Tibial nerve (tissue), 4 donors: ENCODE data around the gene TINAGL1. TPM values are rescaled to one million over a fixed set of nuclear protein-coding genes. Genes with fewer than 3 reads are reported as not detected.
A peak's percentile ranks its signal among the peaks of the same experiment; 100 is the strongest.

Source experiments
- DNase-seq, 2 donors: peaks; one replicate each; pipeline ENCODE4 v3.0.0-alpha.2; 2019; ENCODE audit warnings: low spot score in 2 of 2
- H3K27ac ChIP-seq, 4 donors: fragments of 200-600 bp; sonication (generic) in 3 of 4; one replicate each; pipeline ENCODE4 v1.5.1; 2017 to 2019; ENCODE audit warnings: mild to moderate bottlenecking in 1 of 4
- H3K27me3 ChIP-seq, 2 donors: fragments of 200-600 bp; sonication (generic) in 1 of 2; one replicate each; pipeline versions ENCODE4 v1.5.1 to v1.6.0; 2017 to 2019
- H3K36me3 ChIP-seq, 3 donors: fragments of 200-600 bp; sonication (generic); one replicate each; pipeline ENCODE4 v1.5.1; 2018 to 2019
- H3K4me1 ChIP-seq, 4 donors: fragments of 200-600 bp; sonication (generic) in 3 of 4; one replicate each; pipeline ENCODE4 v1.5.1; 2017 to 2019
- H3K4me3 ChIP-seq, 4 donors: fragments of 200-600 bp; sonication (generic) in 3 of 4; one replicate each; pipeline ENCODE4 v1.5.1; 2017 to 2019; ENCODE audit warnings: mild to moderate bottlenecking in 1 of 4, moderate library complexity in 1 of 4
- H3K9me3 ChIP-seq, 4 donors: fragments of 200-600 bp; sonication (generic) in 3 of 4; one replicate each; pipeline ENCODE4 v1.5.1; 2017 to 2019
- CTCF ChIP-seq, 5 experiments: fragments of 200-600 bp in 3 of 5; fragments of 450-650 bp in 2 of 5; sonication (generic) in 3 of 5; IDR thresholded peaks; one replicate each; pipeline ENCODE4 v1.5.1; 2016 to 2019; ENCODE audit warnings: antibody characterized with exemption in 5 of 5, mild to moderate bottlenecking in 3 of 5, moderate library complexity in 2 of 5
- EP300 ChIP-seq, 2 donors: sonication (generic); formaldehyde crosslinking; IDR thresholded peaks; one replicate each; pipeline ENCODE4 v1.6.1; 2017; ENCODE audit warnings: antibody characterized with exemption in 2 of 2, mild to moderate bottlenecking in 1 of 2
- POLR2A ChIP-seq, 2 donors: fragments of 450-650 bp; IDR thresholded peaks; one replicate each; pipeline ENCODE4 v1.6.1; 2017; ENCODE audit warnings: antibody characterized with exemption in 2 of 2, mild to moderate bottlenecking in 2 of 2, moderate library complexity in 2 of 2
- WGBS, 2 donors: methylation state at CpG; one replicate each; pipeline ENCODE4 v1.1.5; 2018; 5-methylcytosine and 5-hydroxymethylcytosine counted together
- total RNA-seq, 4 donors: library from RNA; depleted of rRNA; stranded (reverse); fragments of >200 nt; gene quantifications; one replicate each; pipeline ENCODE4 v1.1.0, GENCODE V29; 2016

TINAGL1 gene
- total RNA-seq, 4 donors from 2014 or later = 97.3 to 227 (median 198) TPM

GRCh38 chr1:31575369-31576140 lies 760 bp upstream of the TINAGL1 start:
- WGBS, 2 donors = 52 to 78% methylated on average over 10 of the region's 11 CpGs
- Histone ChIP-seq H3K4me1 (peaks cover 0 to 63% (median 36%) of the 10 kb centered on the region in 4 donors), H3K36me3 (no peaks in the 10 kb centered on the region), H3K9me3 (no peaks in the 10 kb centered on the region), H3K27ac (peak overlapping the region in 3 of 4 donors; percentile 79 to 85 (median 81)), H3K27me3 (no peaks in the 10 kb centered on the region), H3K4me3 (peak overlapping the region in 1 of 4 donors; percentile 55)
- no peak for DNase-seq
- TF ChIP-seq POLR2A (IDR thresholded peaks at IDR 0.05) = no peak
- TF ChIP-seq CTCF (IDR thresholded peaks at IDR 0.05) = no peak
- no peak for TF ChIP-seq EP300 (IDR thresholded peaks at IDR 0.05)

- H3K27ac ChIP-seq = peak overlapping the region; percentile 11 to 85 (median 80)
- peak overlapping the region; percentile 31 to 55 (median 40) for H3K4me3 ChIP-seq
- H3K36me3 ChIP-seq = no peaks in the 10 kb centered on the region
- H3K9me3 ChIP-seq = no peaks in the 10 kb centered on the region
- no peaks in the 10 kb centered on the region for H3K27me3 ChIP-seq
- TF ChIP-seq POLR2A (IDR thresholded peaks at IDR 0.05) (no peak), CTCF (IDR thresholded peaks at IDR 0.05) (no peak), EP300 (IDR thresholded peaks at IDR 0.05) (no peak)
- DNase-seq = no peak
- 74 to 77% methylated on average over 9 to 13 of the region's 27 CpGs for WGBS, 2 donors
- H3K4me1 ChIP-seq = peaks cover 0 to 71% (median 38%) of the 10 kb centered on the region in 4 donors
These were observed 584 bp downstream of the TINAGL1 start for GRCh38 chr1:31576743-31577455.

GRCh38 chr1:31577515-31578192 lies 1.3 kb downstream of the TINAGL1 start:
- Histone ChIP-seq H3K9me3 (no peaks in the 10 kb centered on the region), H3K4me1 (peaks cover 0 to 71% (median 38%) of the 10 kb centered on the region in 4 donors), H3K36me3 (no peaks in the 10 kb centered on the region), H3K4me3 (peak overlapping the region; percentile 31 to 55 (median 40)), H3K27ac (peak overlapping the region in 3 of 4 donors; percentile 79 to 85 (median 81)), H3K27me3 (no peaks in the 10 kb centered on the region)
- WGBS, 2 donors = 50 to 68% methylated on average over 6 of the region's 6 CpGs
- no peak for DNase-seq
- TF ChIP-seq CTCF (IDR thresholded peaks at IDR 0.05) = no peak

- TF ChIP-seq EP300 (IDR thresholded peaks at IDR 0.05) = no peak
- TF ChIP-seq CTCF (IDR thresholded peaks at IDR 0.05) = no peak
- TF ChIP-seq POLR2A (IDR thresholded peaks at IDR 0.05) = no peak
- WGBS, 2 donors = 44 to 57% methylated on average over 5 of the region's 5 CpGs
- Histone ChIP-seq H3K4me1 (peaks cover 0 to 70% (median 24%) of the 10 kb centered on the region in 4 donors), H3K9me3 (no peaks in the 10 kb centered on the region), H3K36me3 (no peaks in the 10 kb centered on the region), H3K27ac (peak overlapping the region in 3 of 4 donors; percentile 29 to 78 (median 60)), H3K4me3 (peak overlapping the region in 2 of 4 donors; percentile 1 to 55), H3K27me3 (no peaks in the 10 kb centered on the region)
- DNase-seq = no peak
These were observed 3.1 kb downstream of the TINAGL1 start for GRCh38 chr1:31579374-31579773.
